Myocyte (in vitro differentiated cells): ENCODE results near the gene CPLANE2. TPM values are rescaled to one million over a fixed set of nuclear protein-coding genes. Genes with fewer than 3 reads are reported as not detected.
"Not testable (repeated sequence)": the region's sequence is repeated elsewhere in the genome, so short reads cannot be mapped to it uniquely, and the experiment has no call there.

ENCODE experiments used
- DNase-seq: peaks from one replicate; pipeline ENCODE4 v3.0.0-alpha.2; 2012; ENCODE audit warnings: low read depth
- total RNA-seq: library from RNA; depleted of rRNA; stranded (reverse); fragments of >200 nt; gene quantifications from 2 replicates; pipeline ENCODE4 v1.2.3, GENCODE V29; 2014

CPLANE2 gene
- total RNA-seq, 1 donor from 2014 or later: 16.3 TPM

DNA sequence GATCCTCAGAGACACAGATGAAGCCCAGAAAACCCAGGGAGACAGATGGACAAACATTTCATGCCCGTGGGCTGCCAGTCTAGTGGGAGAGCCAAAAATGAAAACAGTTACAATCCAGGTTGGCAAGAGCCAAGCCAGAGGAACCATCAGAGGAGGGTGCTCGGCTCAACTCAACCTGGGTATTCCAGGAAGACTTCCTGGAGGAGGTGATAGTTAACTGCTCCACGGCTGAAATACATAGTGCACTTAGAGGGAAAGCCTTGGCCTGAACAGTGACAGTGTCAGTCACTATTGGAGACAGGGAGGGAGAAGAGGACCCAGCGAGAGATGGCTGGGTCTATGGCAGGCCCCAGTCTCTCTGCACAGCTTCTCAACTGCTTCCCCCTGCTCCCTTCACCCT is 26.4 kb downstream of the CPLANE2 start:
- no peak for DNase-seq

DNA sequence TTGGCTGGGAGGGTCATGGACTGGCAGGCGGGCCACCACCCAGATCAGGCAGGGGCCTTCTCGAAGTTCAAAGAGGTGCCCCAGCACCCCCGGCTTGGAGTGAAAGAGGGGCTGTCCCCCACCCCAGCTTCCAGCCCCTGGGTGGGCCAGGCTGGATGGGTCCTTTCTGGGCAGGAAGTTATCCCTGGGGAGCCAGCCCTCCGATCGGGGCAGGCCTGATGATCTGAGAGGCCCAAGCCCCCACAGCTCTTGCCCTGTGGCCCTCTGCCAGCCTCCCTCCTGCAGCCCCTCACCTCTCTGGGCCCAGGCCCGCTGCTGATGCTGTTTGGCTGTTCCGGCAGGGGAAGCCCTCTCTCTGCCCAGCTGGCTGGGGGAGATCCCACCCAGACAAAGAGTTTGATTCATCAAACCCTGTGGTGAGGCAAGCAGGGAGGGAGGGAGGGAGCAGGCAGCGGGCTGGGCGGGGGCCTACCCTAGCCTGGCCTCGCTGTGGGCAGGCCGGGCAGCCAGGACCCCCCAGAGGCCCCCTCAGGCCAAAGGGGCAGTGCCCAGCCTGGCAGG is 27.1 kb downstream of the CPLANE2 start:
- DNase-seq: no peak

DNA sequence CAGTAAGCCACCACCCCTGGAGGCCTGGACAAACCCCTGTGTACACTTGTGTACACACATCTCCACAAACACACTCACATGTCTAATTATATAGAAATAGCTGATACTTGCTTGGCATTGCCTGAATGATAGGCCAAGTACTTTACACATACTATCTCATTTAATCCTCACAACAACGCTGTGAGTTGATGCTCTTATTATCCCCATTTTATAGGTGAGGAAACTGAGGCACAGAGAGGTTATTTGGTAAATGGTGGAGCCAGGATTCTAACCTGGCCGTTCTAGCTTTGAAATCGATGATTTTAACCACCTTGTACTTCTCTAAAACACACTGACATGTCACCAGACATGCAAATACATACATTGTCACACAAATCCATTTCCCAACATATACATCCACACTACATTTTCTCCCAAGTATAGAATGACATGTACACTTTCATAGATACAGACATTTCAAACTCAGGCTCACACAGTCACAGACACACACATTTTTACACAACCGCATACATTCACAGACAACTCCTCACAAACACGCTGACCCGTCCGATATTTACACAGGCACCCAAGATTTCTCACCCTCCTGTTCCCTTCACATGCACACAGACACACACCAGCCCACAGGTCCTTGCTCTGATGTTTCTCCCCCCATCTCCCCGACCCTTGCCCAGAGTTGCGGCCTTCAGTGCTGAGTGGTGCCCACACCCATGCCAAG is 27.7 kb downstream of the CPLANE2 start:
- DNase-seq: no peak

- DNase-seq: no peak
These were observed 28.6 kb downstream of the CPLANE2 start for GRCh38 chr1:16208270-16208987.

DNA sequence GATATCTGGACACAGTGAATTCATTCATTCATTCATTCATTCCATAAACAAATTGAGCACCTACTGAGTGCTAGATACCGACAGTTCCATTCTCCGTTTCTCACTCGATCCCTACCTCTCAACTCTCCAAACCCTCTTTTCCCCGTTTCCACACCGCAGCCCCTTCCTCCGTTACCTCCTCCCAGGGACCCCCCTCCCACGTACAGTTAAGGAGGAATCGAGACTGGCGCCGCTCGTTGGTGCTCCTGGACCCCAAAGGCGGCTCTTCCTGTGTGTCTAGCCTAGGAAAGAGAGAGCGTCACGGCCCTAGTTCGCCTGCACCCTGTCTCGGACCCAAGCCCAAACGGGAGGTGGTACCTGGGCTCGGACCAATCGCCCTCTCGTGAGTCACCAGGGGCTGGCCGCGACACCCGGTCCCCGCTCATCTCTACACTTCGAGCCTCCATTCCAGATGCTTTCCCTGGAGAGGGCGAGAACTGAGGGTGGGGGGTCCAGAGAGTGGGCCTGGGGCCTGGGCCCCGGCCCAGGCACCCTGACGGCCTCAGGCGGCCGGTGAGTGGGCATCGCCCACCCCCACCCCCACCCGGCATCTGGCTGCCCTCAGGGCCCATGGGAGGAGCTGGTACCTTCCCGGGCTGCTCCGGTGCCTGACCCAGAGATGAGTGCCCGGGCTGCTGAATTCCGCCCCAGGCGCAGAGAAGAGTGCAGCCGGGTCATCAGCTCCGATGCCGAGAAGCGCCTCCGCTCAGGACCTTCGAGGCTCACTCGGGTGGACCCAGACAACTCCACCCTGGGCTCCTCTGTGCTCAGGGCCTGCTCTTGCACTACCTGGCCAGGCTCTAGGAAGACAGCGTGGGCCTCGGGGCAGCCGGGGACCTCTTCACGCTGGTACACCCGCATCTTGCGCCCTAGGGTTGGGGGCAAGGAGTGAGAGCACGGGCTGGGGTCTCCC is 29.4 kb downstream of the CPLANE2 start:
- no peak for DNase-seq

GRCh38 chr1:16206547-16207317 is 30.3 kb downstream of the CPLANE2 start:
- DNase-seq: peak; percentile 96

- no peak for DNase-seq
These were observed 31.0 kb downstream of the CPLANE2 start for GRCh38 chr1:16205891-16206546.

GRCh38 chr1:16205334-16205671 is 31.7 kb downstream of the CPLANE2 start:
- DNase-seq: no peak

DNA sequence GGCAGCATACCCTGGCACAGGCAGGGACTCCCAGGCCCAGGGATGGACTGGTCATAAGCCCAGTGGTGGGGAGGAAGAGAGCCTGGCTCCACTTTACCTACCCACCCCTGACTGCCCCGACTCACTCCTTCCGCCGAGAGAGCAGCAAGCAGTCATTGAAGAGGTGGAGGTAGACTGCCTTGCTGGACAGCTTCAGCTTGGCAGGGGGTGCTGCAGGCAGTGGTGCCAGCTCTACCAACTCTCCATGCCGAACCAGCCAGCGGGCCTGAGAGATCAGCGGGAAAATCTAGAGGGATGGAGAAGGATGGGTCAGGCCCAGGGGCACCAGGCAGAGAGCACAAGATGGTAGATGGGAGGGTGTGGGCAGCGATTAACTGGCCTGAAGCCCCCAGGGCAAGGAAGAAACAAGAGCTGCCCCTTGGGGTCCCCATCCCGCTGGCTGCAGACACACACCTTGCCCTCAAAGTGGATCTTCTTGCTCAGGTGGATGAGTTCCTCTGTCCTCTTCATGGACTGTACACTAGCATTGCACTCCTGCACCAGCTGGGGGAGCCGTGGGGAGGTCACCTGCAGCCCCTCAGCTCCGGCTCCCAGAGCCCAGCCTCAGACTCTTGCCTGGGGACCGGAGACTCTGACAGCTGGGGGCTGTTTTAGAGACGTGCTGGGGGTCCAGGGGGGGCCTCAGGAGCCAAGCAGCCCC is 32.2 kb downstream of the CPLANE2 start:
- no peak for DNase-seq

DNA sequence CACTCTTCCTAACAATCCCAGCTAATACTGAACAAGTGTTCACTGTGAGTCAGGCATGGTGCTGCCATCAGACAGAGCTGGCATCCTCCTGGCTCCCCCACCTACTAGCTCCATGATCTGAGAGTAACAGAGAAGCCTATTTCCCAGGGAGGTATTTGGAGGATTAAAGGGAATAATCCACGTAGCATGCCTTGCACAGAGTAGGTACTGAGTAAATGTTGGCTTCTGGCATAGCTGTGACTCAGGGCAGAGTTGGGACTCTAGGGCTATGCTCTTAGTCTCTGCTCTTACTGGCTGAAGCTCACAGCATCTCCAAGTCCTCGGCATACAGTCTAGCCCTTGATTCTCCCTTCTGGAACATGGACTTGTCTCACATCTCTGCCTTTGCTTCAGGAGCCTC is 32.8 kb downstream of the CPLANE2 start:
- DNase-seq: no peak

DNA sequence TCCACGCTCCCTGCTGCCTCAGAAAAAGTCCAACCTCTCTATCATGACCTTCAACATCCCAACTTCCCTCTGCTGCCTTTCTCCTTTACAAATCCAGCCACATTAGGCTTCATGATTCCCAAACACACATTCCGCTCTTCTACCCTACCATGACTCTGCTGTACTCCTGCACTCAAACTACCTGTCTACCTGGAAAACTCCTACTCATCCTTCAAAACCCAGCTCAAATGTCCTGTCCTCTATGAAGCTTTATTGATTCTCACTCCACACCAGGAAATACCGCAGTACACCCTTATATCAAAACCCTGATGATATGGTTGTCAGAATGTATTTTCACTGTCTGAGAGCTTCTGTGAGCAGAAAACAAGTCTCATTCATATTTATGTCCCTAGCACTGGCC is 33.4 kb downstream of the CPLANE2 start:
- DNase-seq: no peak

GRCh38 chr1:16202281-16203210 is 34.4 kb downstream of the CPLANE2 start:
- DNase-seq: no peak

- DNase-seq: no peak
These were observed 37.3 kb downstream of the CPLANE2 start for GRCh38 chr1:16199700-16200099.

- no peak for DNase-seq
These were observed 37.9 kb downstream of the CPLANE2 start for GRCh38 chr1:16199157-16199501.

GRCh38 chr1:16198444-16199156 is 38.4 kb downstream of the CPLANE2 start:
- DNase-seq: no peak

GRCh38 chr1:16196874-16197273 is 40.1 kb downstream of the CPLANE2 start:
- no peak for DNase-seq

GRCh38 chr1:16196139-16196538 is 40.8 kb downstream of the CPLANE2 start:
- not testable (repeated sequence) for DNase-seq

GRCh38 chr1:16195518-16195905 is 41.5 kb downstream of the CPLANE2 start:
- DNase-seq: no peak
